T47D (cell line): ENCODE data around the gene MACROH2A2.
"Not testable (repeated sequence)": the region's sequence is repeated elsewhere in the genome, so short reads cannot be mapped to it uniquely, and the experiment has no call there.

Experiments used
- DNase-seq, 2 experiments: peaks; one replicate each; pipeline versions ENCODE4 v3.0.0 to v3.0.0-alpha.2; 2011 to 2012; ENCODE audit warnings: low read depth in 1 of 2, low spot score in 1 of 2
- JUND ChIP-seq: IDR thresholded peaks from 2 replicates; pipeline ENCODE4 v1.6.1; 2012; ENCODE audit warnings: low read depth
- in situ Hi-C: cut with HindIII; loops from 2 replicates; pipeline ENCODE4 v1.10.0; 2016; ENCODE audit warnings: low sequenced_read_pairs, low pct_unique_long_range_greater_than_20kb

MACROH2A2 gene

GRCh38 chr10:70117646-70118045 lies 65.0 kb downstream of the MACROH2A2 start:
- TF ChIP-seq JUND: no peak
- in situ Hi-C loops: no loop called here
- DNase-seq: no peak

- no peak for DNase-seq
- TF ChIP-seq JUND: no peak
- in situ Hi-C loops: no loop called here
Measured at GRCh38 chr10:70118196-70118595, 65.5 kb downstream of the MACROH2A2 start.

- in situ Hi-C loops: no loop called here
- no peak for DNase-seq
- TF ChIP-seq JUND: no peak
Measured at GRCh38 chr10:70119197-70119596, 66.6 kb downstream of the MACROH2A2 start.

GRCh38 chr10:70119623-70120022 lies 67.0 kb downstream of the MACROH2A2 start:
- in situ Hi-C loops: no loop called here
- peak in 1 of 2 experiments; percentile 10 for DNase-seq
- TF ChIP-seq JUND: no peak

- in situ Hi-C loops: no loop called here
- DNase-seq: peak; percentile 43 to 63
- TF ChIP-seq JUND: no peak
Measured at GRCh38 chr10:70120417-70120816, 67.8 kb downstream of the MACROH2A2 start.

GRCh38 chr10:70121281-70121949 lies 68.8 kb downstream of the MACROH2A2 start:
- in situ Hi-C loops: no loop called here
- TF ChIP-seq JUND: no peak

GRCh38 chr10:70122742-70123141 lies 70.1 kb downstream of the MACROH2A2 start:
- TF ChIP-seq JUND: no peak
- no peak for DNase-seq
- in situ Hi-C loops: no loop called here

More at GRCh38 chr10:70121281-70121949, 68.8 kb downstream of the MACROH2A2 start:
- DNase-seq: no peak

GRCh38 chr10:70123166-70123565 lies 70.5 kb downstream of the MACROH2A2 start:
- in situ Hi-C loops, DNase-seq: not testable (repeated sequence)

- TF ChIP-seq JUND: no peak
- DNase-seq: no peak
- in situ Hi-C loops: no loop called here
Measured at GRCh38 chr10:70123817-70124216, 71.2 kb downstream of the MACROH2A2 start.

- no peak for TF ChIP-seq JUND
- in situ Hi-C loops: no loop called here
- no peak for DNase-seq
Measured at GRCh38 chr10:70124415-70124814, 71.8 kb downstream of the MACROH2A2 start.

GRCh38 chr10:70124918-70125317 lies 72.3 kb downstream of the MACROH2A2 start:
- no peak for TF ChIP-seq JUND

GRCh38 chr10:70125918-70126552 lies 73.4 kb downstream of the MACROH2A2 start:
- no peak for TF ChIP-seq JUND
- in situ Hi-C loops: no loop called here
- DNase-seq: no peak

More at GRCh38 chr10:70124918-70125317, 72.3 kb downstream of the MACROH2A2 start:
- DNase-seq: no peak
- in situ Hi-C loops: no loop called here

GRCh38 chr10:70126700-70127395 lies 74.2 kb downstream of the MACROH2A2 start:
- DNase-seq: no peak
- TF ChIP-seq JUND: no peak
- in situ Hi-C loops: no loop called here
